NOMO-1 treated with DMSO at 0.1 percent for 48 hours (cell line): Measurements from ENCODE around the gene FYB1.

Experiments used
- DNase-seq: peaks from one replicate; lab custom pipeline; 2025; ENCODE audit not compliant: unreplicated experiment; lab: John Stamatoyannopoulos, UW

Gene FYB1

GRCh38 chr5:39132128-39132447 is 87.3 kb downstream of the FYB1 start:
- DNase-seq, result no peak

GRCh38 chr5:39131210-39132127 is 87.9 kb downstream of the FYB1 start:
- DNase-seq, result no peak

- no peak for DNase-seq
Measured at GRCh38 chr5:39130716-39131115, 88.6 kb downstream of the FYB1 start.

GRCh38 chr5:39121922-39122321 is 97.4 kb downstream of the FYB1 start:
- DNase-seq, result no peak

- DNase-seq, result no peak
Measured at GRCh38 chr5:39121315-39121714, 98.0 kb downstream of the FYB1 start.

- no peak for DNase-seq
Measured at GRCh38 chr5:39120052-39120420, 99.3 kb downstream of the FYB1 start.

- DNase-seq, result no peak
Measured at GRCh38 chr5:39119404-39120051, 99.8 kb downstream of the FYB1 start.

GRCh38 chr5:39118638-39119037 is 100.7 kb downstream of the FYB1 start:
- DNase-seq, result no peak

- DNase-seq, result no peak
Measured at GRCh38 chr5:39117401-39117800, 102.0 kb downstream of the FYB1 start.

GRCh38 chr5:39116344-39117170 is 102.8 kb downstream of the FYB1 start:
- DNase-seq, result no peak

GRCh38 chr5:39115644-39116343 is 103.6 kb downstream of the FYB1 start:
- no peak for DNase-seq

GRCh38 chr5:39114155-39114554 is 105.2 kb downstream of the FYB1 start:
- no peak for DNase-seq

GRCh38 chr5:39113354-39113953 is 105.9 kb downstream of the FYB1 start:
- DNase-seq, result no peak

- DNase-seq, result no peak
Measured at GRCh38 chr5:39109606-39110005, 109.8 kb downstream of the FYB1 start.

GRCh38 chr5:39108987-39109386 is 110.4 kb downstream of the FYB1 start:
- DNase-seq, result no peak

- DNase-seq, result no peak
Measured at GRCh38 chr5:39107350-39107749, 112.0 kb downstream of the FYB1 start.

- no peak for DNase-seq
Measured at GRCh38 chr5:39106322-39106721, 113.0 kb downstream of the FYB1 start.

- no peak for DNase-seq
Measured at GRCh38 chr5:39104221-39104620, 115.1 kb downstream of the FYB1 start.

- no peak for DNase-seq
Measured at GRCh38 chr5:39102684-39103155, 116.6 kb downstream of the FYB1 start.

- no peak for DNase-seq
Measured at GRCh38 chr5:39100851-39101396, 118.4 kb downstream of the FYB1 start.
